HepG2 (cell line): ENCODE measurements around the gene NFATC2. TPM values are rescaled to one million over a fixed set of nuclear protein-coding genes. Genes with fewer than 3 reads are reported as not detected.

Experiments
- ATF7 ChIP-seq, 2 experiments: fragments of 450-650 bp in 1 of 2; sonication (generic) in 1 of 2; formaldehyde crosslinking in 1 of 2; IDR thresholded peaks; 2 replicates each; pipeline versions ENCODE4 v1.4.0 to v1.6.1; 2016 to 2020; ENCODE audit warnings: antibody characterized with exemption in 1 of 2, mild to moderate bottlenecking in 1 of 2, missing genetic modification reagents in 1 of 2
- EP300 ChIP-seq, 3 experiments: sonication (generic) in 1 of 3; formaldehyde crosslinking in 1 of 3; IDR thresholded peaks; 2 replicates each; pipeline versions ENCODE4 v1.5.1 to v1.6.1; 2011 to 2020; ENCODE audit warnings: low read depth in 2 of 3, low read length in 2 of 3, borderline replicate concordance in 1 of 3, improper control_type of control experiment in 1 of 3, mild to moderate bottlenecking in 1 of 3, missing genetic modification reagents in 1 of 3, moderate library complexity in 1 of 3
- GMEB2 ChIP-seq: IDR thresholded peaks from 2 replicates; pipeline ENCODE4 v1.6.1; 2016; ENCODE audit warnings: missing biosample characterization, missing genetic modification reagents, low read depth
- HNF4G ChIP-seq, 2 experiments: sonication (generic) in 1 of 2; formaldehyde crosslinking in 1 of 2; IDR thresholded peaks; 2 replicates each; pipeline versions ENCODE4 v1.4.0 to v1.6.1; 2011 to 2020; ENCODE audit warnings: borderline replicate concordance in 2 of 2, low read depth in 2 of 2, mild to moderate bottlenecking in 2 of 2, low read length in 1 of 2, missing genetic modification reagents in 1 of 2, moderate library complexity in 1 of 2
- MLX ChIP-seq: IDR thresholded peaks from 2 replicates; pipeline ENCODE4 v1.6.1; 2016
- MNT ChIP-seq: fragments of 450-650 bp; IDR thresholded peaks from 2 replicates; pipeline ENCODE4 v1.6.1; 2016
- MYPOP ChIP-seq: sonication (generic); formaldehyde crosslinking; IDR thresholded peaks from 2 replicates; pipeline ENCODE4 v1.8.1; 2023; ENCODE audit warnings: mild to moderate bottlenecking, moderate library complexity, missing genetic modification reagents
- NCOA2 ChIP-seq: sonication (generic); formaldehyde crosslinking; IDR thresholded peaks from 2 replicates; pipeline ENCODE4 v1.8.0; 2022; ENCODE audit warnings: inconsistent platforms
- NCOR1 ChIP-seq: fragments of 200-600 bp; sonication (generic); IDR thresholded peaks from 2 replicates; pipeline ENCODE4 v1.7.0; 2017; ENCODE audit warnings: antibody characterized with exemption, low read length, borderline replicate concordance
- NFE2 ChIP-seq: sonication (generic); formaldehyde crosslinking; IDR thresholded peaks from 2 replicates; pipeline ENCODE4 v1.4.0; 2020; ENCODE audit warnings: missing genetic modification reagents
- NFE2L1 ChIP-seq: sonication (generic); formaldehyde crosslinking; IDR thresholded peaks from 2 replicates; pipeline ENCODE4 v1.4.0; 2020; ENCODE audit warnings: missing genetic modification reagents, mild to moderate bottlenecking, borderline replicate concordance
- NR3C1 ChIP-seq: sonication (generic); formaldehyde crosslinking; IDR thresholded peaks from 2 replicates; pipeline ENCODE4 v1.4.0; 2020; ENCODE audit warnings: missing genetic modification reagents
- PATZ1 ChIP-seq: sonication (generic); formaldehyde crosslinking; IDR thresholded peaks from 2 replicates; pipeline ENCODE4 v1.4.0; 2020; ENCODE audit warnings: missing genetic modification reagents
- PLSCR1 ChIP-seq: sonication (generic); formaldehyde crosslinking; IDR thresholded peaks from 2 replicates; pipeline ENCODE4 v1.5.0; 2020; ENCODE audit warnings: missing genetic modification reagents, mild to moderate bottlenecking, borderline replicate concordance
- ZBTB21 ChIP-seq: sonication (generic); formaldehyde crosslinking; IDR thresholded peaks from 2 replicates; pipeline ENCODE4 v1.4.0; 2020; ENCODE audit warnings: missing genetic modification reagents
- ZNF232 ChIP-seq: sonication (generic); formaldehyde crosslinking; IDR thresholded peaks from 2 replicates; pipeline ENCODE4 v1.4.0; 2020; ENCODE audit warnings: missing genetic modification reagents, borderline replicate concordance
- ZNF496 ChIP-seq: sonication (generic); formaldehyde crosslinking; IDR thresholded peaks from 2 replicates; pipeline ENCODE4 v1.8.1; 2023; ENCODE audit warnings: mild to moderate bottlenecking, moderate library complexity, missing genetic modification reagents; ENCODE audit not compliant: insufficient replicate concordance
- ZNF558 ChIP-seq: sonication (generic); formaldehyde crosslinking; IDR thresholded peaks from 2 replicates; pipeline ENCODE4 v1.9.0; 2022; ENCODE audit warnings: mild to moderate bottlenecking, missing genetic modification reagents, borderline replicate concordance
- ZSCAN31 ChIP-seq: sonication (generic); formaldehyde crosslinking; IDR thresholded peaks from 2 replicates; pipeline ENCODE4 v1.5.0; 2020; ENCODE audit warnings: low read depth, mild to moderate bottlenecking, missing genetic modification reagents
- polyA plus RNA-seq, 8 experiments: library from polyadenylated mRNA; depleted of rRNA in 3 of 8; stranded (reverse) in 7 of 8; unstranded in 1 of 8; fragments of >200 nt; fragmentation: Illumina TruSeq in 4 of 8; extraction: Trizol in 4 of 8; gene quantifications; 2 replicates each; pipeline versions ENCODE4 v1.2.1 to v1.2.3, GENCODE V29; 2011 to 2016; ENCODE audit warnings: low read depth in 4 of 8, missing spikeins in 1 of 8, mixed read lengths in 1 of 8; ENCODE audit not compliant: insufficient read depth in 1 of 8
- total RNA-seq, 5 experiments: library from RNA; depleted of rRNA; stranded (reverse); fragments of >200 nt; fragmentation: Illumina TruSeq; extraction: Trizol; gene quantifications; 2 replicates each; pipeline ENCODE4 v1.2.3, GENCODE V29; 2016; ENCODE audit warnings: low read depth in 1 of 5

The NFATC2 gene
- total and polyA plus RNA-seq, 2 of the 13 experiments (the other 11 are each of a cell fraction or from before 2014, with no cell fraction given), result 1.9 to 3.3 TPM

GRCh38 chr20:51563486-51564332 lies 21.2 kb upstream of the NFATC2 start (continued):
- 0 out of 2 replicates have a peak, but pooled peaks have one; percentile 27 for TF ChIP-seq HNF4G (IDR thresholded peaks at IDR 0.05; ENCODE audit: borderline replicate concordance, low read depth, low read length)
- no peak; the same call in 1 of the 2 replicates for TF ChIP-seq HNF4G (CRISPR knock-in tag; IDR thresholded peaks at IDR 0.05; ENCODE audit: borderline replicate concordance, low read depth)
- TF ChIP-seq MNT, result no peak
- no peak for TF ChIP-seq ZNF558
- TF ChIP-seq PATZ1, result peak; percentile 35
- no peak for TF ChIP-seq NR3C1 (CRISPR knock-in tag)
- no peak for TF ChIP-seq ZSCAN31
- TF ChIP-seq MLX (CRISPR knock-in tag), result no peak
- TF ChIP-seq NCOR1, result peak; percentile 76
- no peak for TF ChIP-seq ZNF496 (CRISPR knock-in tag)
- no peak for TF ChIP-seq ZNF232 (CRISPR knock-in tag)
- TF ChIP-seq GMEB2 (CRISPR knock-in tag), result no peak
- peak in 1 of 2 experiments; percentile 18; a peak in 2 of 4 replicates for TF ChIP-seq EP300 (IDR thresholded peaks at IDR 0.05; ENCODE audit: low read depth in 2 of 2, low read length in 2 of 2)
- no peak for TF ChIP-seq EP300 (CRISPR knock-in tag; IDR thresholded peaks at IDR 0.05; ENCODE audit: borderline replicate concordance)
- TF ChIP-seq NFE2 (CRISPR knock-in tag), result no peak
- TF ChIP-seq ATF7 (IDR thresholded peaks at IDR 0.05), result no peak
- no peak; the same call in 1 of the 2 replicates for TF ChIP-seq ATF7 (CRISPR knock-in tag; IDR thresholded peaks at IDR 0.05)
- TF ChIP-seq PLSCR1 (CRISPR knock-in tag), result no peak
- TF ChIP-seq MYPOP, result 0 out of 2 replicates have a peak, but pooled peaks have one; percentile 28
- TF ChIP-seq NCOA2 (CRISPR knock-in tag), result no peak
- TF ChIP-seq NFE2L1 (CRISPR knock-in tag), result no peak
- no peak for TF ChIP-seq ZBTB21
